GM18520 (cell line): ENCODE results near the gene PANK1.
"Not testable (repeated sequence)": the region's sequence is repeated elsewhere in the genome, so short reads cannot be mapped to it uniquely, and the experiment has no call there.

Source experiments
- ATAC-seq: cut with Tn5 transposase; IDR thresholded peaks from one replicate; pipeline ENCODE4 v1.9.1; 2021; ENCODE audit not compliant: unreplicated experiment

Gene PANK1

DNA sequence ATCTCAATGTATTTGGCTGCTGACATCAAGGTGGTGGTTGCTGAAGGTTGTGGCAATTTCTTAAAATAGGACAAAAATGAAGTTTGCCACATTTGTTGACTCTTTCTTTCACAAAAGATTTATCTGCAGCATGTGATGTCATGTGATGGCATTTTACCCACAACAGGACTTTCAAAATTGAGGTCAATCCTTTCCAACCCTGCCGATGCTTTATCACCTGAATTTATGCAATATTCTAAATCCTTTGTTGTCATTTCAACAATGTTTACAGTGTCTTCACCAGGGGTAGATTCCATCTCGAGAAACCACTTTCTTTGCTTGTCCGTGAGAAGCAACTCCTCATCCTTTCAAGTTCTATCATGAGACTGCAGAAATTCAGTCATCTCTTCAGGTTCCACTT, 69.0 kb downstream of the PANK1 start:
- no peak for ATAC-seq

GRCh38 chr10:89575031-89575430, 70.0 kb downstream of the PANK1 start:
- ATAC-seq: no peak

DNA sequence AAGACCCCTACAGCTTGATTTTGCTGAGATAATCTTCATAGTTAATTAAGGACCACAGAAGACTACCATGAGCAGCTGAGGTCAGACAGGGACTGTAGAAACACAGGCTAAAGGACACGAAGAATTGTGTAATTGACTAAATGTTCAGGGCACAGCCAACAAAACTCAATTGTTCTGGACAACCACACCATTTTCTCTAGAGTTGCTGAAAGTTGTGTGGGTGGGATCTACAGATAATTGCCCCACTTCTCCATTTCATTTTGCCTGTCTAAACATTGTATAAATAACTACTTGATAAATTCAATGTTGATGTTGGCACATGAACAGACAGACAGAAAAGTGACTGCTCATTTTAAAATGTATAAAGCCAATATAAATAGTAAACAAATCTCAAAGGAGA, 70.7 kb downstream of the PANK1 start:
- ATAC-seq: no peak

- ATAC-seq: no peak
Measured at GRCh38 chr10:89567576-89568245, 77.3 kb downstream of the PANK1 start.

GRCh38 chr10:89566992-89567391, 78.0 kb downstream of the PANK1 start:
- no peak for ATAC-seq

DNA sequence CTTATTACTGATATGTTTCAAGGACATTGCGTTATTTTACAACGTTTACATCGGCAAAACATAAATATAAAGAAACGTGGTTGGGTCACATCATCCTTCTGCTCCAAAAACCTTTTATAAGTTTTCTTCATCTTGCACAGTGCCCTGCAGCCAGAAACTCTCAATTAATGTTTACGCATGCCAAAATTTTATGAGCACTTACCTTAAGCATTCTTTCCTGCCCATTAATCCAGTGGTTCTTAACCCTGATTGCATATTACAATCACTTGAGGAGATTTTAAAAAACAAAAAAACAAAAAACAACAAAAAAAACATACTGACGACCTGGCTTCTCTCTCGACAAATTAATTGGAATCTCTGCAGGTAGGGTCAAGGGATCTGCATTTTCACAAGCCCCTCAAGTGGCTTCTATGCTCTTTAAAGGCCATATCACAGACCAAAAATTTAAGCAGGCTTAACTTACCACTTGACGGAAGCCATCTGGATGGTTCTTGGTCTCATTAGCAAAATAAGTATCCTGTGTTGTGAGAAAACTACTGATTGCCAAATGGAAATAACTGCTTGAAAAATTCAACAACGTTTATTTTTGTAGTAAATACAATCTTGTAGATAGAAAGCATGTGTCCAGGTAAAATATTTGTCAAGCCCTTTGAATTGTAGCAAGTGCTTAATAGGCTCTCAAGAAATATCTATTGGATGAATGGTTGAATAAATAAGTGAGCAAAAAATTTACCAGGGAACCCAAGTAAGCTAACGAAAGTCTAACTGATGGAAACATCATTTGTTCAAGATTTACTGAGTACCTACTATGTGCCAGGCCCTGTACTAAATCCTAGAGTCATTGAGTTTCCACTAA, 78.7 kb downstream of the PANK1 start:
- no peak for ATAC-seq

DNA sequence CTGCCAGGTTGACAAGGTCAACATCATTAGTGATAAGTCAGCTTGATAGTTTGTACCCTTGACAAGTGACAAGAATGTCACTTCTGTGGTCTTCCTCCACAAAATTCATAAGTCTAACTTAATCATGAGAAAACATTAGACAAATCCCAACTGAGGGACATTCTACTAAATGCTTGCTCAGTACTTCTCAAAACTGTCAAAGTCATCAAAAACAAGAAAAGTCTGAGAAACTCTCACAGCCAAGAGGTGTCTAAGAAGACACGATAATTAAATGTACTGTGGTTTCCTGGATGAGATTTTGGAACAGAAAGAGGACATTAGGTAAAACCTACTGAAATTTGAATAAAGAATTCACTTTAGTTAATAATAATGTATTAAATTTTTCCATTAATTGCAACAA, 79.9 kb downstream of the PANK1 start:
- ATAC-seq: no peak

GRCh38 chr10:89563861-89564478, 81.1 kb downstream of the PANK1 start:
- ATAC-seq: no peak

GRCh38 chr10:89563311-89563710, 81.7 kb downstream of the PANK1 start:
- no peak for ATAC-seq

- no peak for ATAC-seq
Measured at GRCh38 chr10:89556600-89556999, 88.4 kb downstream of the PANK1 start.

DNA sequence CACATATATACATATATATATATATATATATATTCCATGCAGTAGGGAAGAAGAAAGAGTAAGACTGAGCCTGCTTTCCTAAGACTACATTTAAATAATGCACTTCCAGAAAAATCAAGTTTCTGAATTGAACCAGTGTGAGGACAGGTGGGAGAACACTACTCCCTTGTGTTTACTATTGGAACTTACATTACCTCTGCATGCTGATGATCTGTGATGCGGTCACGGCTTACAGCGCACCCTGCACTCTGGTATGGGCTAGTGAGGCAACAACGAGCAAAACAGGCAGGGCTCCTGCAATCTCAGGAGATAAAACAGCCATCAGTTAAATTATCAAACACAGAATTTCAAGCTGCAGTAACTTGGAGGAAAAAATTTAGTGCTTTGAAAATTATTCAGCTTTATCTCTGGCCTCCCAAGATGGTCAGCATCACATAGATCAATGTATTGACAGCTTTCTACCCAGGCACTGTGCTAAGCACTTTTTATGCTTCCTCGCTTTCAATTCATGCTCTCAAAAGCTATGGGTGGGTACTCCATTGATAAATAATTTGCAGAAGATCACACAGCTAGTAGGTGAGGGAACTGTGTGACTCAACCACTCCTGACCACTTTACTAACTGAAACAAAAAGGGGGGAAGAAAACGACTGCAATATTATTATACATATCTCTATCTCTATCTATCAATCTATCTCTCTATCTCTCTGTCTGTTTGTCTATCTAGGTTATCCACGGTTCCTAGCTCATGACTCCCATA, 89.2 kb downstream of the PANK1 start:
- no peak for ATAC-seq

GRCh38 chr10:89554433-89554832, 90.6 kb downstream of the PANK1 start:
- no peak for ATAC-seq

GRCh38 chr10:89553064-89553734, 91.8 kb downstream of the PANK1 start:
- ATAC-seq: no peak

GRCh38 chr10:89552213-89552612, 92.8 kb downstream of the PANK1 start:
- ATAC-seq: no peak

DNA sequence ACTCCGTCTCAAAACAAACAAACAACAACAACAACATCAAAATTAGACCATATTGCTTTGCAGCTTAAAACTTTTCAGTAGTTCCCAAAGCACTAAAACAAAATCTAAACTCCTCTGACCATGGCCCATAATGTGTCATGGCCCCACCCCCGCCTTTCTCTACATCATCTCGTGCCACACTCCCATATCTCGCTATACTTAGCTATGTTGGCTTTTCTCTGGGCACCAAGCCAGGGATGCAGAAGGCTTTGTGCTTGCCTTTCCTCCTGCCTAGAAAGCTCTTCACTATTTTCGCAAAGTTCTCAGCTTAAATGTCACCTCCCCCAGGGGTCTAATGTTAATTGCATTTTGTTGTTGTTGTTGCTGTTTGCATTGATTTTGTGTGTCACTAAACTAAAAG, 94.5 kb downstream of the PANK1 start:
- no peak for ATAC-seq

DNA sequence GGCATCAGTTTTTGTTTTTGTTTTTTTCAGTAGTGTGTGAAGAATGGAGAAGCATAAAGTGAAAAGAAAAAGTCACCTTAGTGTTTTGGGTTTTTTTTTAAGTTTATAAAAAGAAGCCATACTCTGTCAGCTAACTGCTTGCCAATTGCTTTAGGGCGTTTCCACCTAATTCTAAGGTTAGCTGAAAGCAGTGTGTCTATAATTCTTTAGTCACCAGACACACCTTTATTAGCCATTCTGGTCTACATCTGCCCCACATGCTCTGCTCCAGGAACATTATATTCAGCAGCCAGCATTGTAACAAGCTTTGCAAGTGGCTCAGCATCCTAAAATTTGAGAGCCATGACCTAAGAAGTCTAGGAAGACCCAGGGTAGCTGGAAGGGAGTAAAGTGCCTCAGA, 95.5 kb downstream of the PANK1 start:
- no peak for ATAC-seq

DNA sequence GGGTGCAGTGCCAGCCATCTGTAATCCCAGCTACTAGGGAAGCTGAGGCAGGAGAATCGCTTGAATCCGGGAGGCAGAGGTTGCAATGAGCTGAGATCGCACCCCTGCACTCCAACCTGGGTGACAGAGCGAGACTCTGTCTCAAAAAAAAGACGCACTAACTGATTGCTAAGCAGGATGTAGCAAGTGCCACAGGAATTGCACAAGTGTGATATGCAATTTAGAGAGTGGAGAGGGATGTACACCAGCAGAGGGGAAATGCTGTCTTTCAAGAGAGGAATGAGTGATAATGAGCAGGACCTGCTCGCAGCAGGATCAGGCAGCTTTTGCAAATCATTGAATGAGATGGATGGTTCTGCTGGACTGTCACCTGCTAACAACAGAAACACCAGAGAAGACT, 96.4 kb downstream of the PANK1 start:
- ATAC-seq: no peak

DNA sequence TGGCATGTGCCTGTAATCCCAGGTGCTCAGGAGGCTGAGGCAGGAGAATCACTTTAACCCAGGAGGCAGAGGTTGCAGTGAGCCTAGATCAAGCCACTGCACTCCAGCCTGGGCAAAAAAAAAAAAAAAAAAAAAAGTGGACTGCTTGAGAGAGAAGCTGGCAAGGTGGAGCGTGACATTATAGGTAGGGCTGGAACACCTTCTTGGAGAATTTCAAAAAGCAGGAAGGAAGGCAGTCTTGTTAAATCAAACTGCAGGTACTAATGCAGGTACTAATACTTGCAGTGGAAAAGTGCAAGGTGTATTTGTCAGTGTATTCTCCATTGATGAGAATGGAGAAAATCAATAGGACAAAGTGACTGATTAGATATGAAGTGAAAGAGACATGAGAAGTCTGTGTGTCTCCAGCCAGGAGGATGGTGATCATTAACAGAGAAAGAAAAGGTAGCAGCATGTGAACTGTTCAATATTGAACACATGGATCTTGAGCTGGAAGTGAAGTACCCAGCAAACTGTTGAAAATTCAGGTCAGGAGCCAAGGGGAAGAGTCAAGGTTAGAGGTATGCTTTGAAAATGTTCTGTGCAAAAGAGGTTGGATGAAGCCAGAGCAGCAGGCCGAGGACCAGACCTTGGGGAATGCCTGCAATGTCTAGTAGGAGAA, 97.1 kb downstream of the PANK1 start:
- no peak for ATAC-seq

GRCh38 chr10:89546651-89547050, 98.4 kb downstream of the PANK1 start:
- ATAC-seq: not testable (repeated sequence)

DNA sequence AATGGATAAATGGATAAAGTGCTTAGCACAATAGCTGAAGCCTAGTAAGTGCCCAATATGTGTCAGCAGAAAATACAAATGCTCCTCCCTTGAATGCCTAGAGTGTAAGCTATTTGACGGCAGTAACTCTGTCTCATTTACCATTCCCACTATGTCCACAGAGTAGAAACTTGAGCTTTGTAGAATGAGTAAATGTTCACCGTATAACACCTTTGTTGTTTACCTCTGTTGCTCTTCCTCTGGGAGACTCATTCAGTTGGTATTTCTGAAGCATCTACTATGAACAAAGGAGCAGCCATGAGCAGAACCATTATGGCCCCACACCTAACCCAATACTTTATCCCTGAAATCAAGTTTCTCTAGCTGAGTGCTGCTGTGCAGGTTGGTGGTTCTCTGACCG, 101.2 kb downstream of the PANK1 start:
- ATAC-seq: no peak
